HepG2 (cell line): Measurements from ENCODE around the gene TMEM260. TPM values are rescaled to one million over a fixed set of nuclear protein-coding genes. Genes with fewer than 3 reads are reported as not detected.

Experiments used
- CSRNP1 ChIP-seq: sonication (generic); formaldehyde crosslinking; IDR thresholded peaks from 2 replicates; pipeline ENCODE4 v1.8.1; 2023; ENCODE audit warnings: mild to moderate bottlenecking, missing genetic modification reagents
- GMEB2 ChIP-seq: IDR thresholded peaks from 2 replicates; pipeline ENCODE4 v1.6.1; 2016; ENCODE audit warnings: missing biosample characterization, missing genetic modification reagents, low read depth
- HOXA7 ChIP-seq: sonication (generic); formaldehyde crosslinking; IDR thresholded peaks from 2 replicates; pipeline ENCODE4 v1.8.1; 2022; ENCODE audit warnings: mild to moderate bottlenecking, missing genetic modification reagents, moderate library complexity
- JARID2 ChIP-seq: sonication (generic); formaldehyde crosslinking; IDR thresholded peaks from 2 replicates; pipeline ENCODE4 v1.8.1; 2023; ENCODE audit warnings: missing genetic modification reagents, inconsistent platforms; ENCODE audit not compliant: insufficient replicate concordance
- KLF15 ChIP-seq: sonication (generic); formaldehyde crosslinking; IDR thresholded peaks from 2 replicates; pipeline ENCODE4 v1.8.1; 2023; ENCODE audit warnings: borderline replicate concordance, mild to moderate bottlenecking, inconsistent platforms, missing genetic modification reagents, mixed read lengths
- NFATC3 ChIP-seq: sonication (generic); formaldehyde crosslinking; IDR thresholded peaks from 2 replicates; pipeline ENCODE4 v1.5.1; 2020; ENCODE audit warnings: mild to moderate bottlenecking, missing genetic modification reagents
- RFXANK ChIP-seq: IDR thresholded peaks from 2 replicates; pipeline ENCODE4 v1.6.1; 2016
- SRY ChIP-seq: sonication (generic); formaldehyde crosslinking; IDR thresholded peaks from 2 replicates; pipeline ENCODE4 v1.8.0; 2022; ENCODE audit warnings: mild to moderate bottlenecking, missing genetic modification reagents
- ZNF235 ChIP-seq: sonication (generic); formaldehyde crosslinking; IDR thresholded peaks from 2 replicates; pipeline ENCODE4 v1.8.1; 2023; ENCODE audit warnings: mild to moderate bottlenecking, missing genetic modification reagents, borderline replicate concordance
- ZNF281 ChIP-seq: sonication (generic); formaldehyde crosslinking; IDR thresholded peaks from 2 replicates; pipeline ENCODE4 v1.4.0; 2020; ENCODE audit warnings: missing genetic modification reagents, borderline replicate concordance
- ZNF414 ChIP-seq: sonication (generic); formaldehyde crosslinking; IDR thresholded peaks from 2 replicates; pipeline ENCODE4 v1.5.0; 2020; ENCODE audit warnings: missing genetic modification reagents
- ZNF446 ChIP-seq: sonication (generic); formaldehyde crosslinking; IDR thresholded peaks from 2 replicates; pipeline ENCODE4 v1.5.0; 2020; ENCODE audit warnings: mild to moderate bottlenecking, missing genetic modification reagents
- ZSCAN31 ChIP-seq: sonication (generic); formaldehyde crosslinking; IDR thresholded peaks from 2 replicates; pipeline ENCODE4 v1.5.0; 2020; ENCODE audit warnings: low read depth, mild to moderate bottlenecking, missing genetic modification reagents
- polyA plus RNA-seq, 8 experiments: library from polyadenylated mRNA; depleted of rRNA in 3 of 8; stranded (reverse) in 7 of 8; unstranded in 1 of 8; fragments of >200 nt; fragmentation: Illumina TruSeq in 4 of 8; extraction: Trizol in 4 of 8; gene quantifications; 2 replicates each; pipeline versions ENCODE4 v1.2.1 to v1.2.3, GENCODE V29; 2011 to 2016; ENCODE audit warnings: low read depth in 4 of 8, missing spikeins in 1 of 8, mixed read lengths in 1 of 8; ENCODE audit not compliant: insufficient read depth in 1 of 8
- total RNA-seq, 5 experiments: library from RNA; depleted of rRNA; stranded (reverse); fragments of >200 nt; fragmentation: Illumina TruSeq; extraction: Trizol; gene quantifications; 2 replicates each; pipeline ENCODE4 v1.2.3, GENCODE V29; 2016; ENCODE audit warnings: low read depth in 1 of 5
- TF ChIP-seq, protein P1 (sequence below): sonication (generic); formaldehyde crosslinking; IDR thresholded peaks from 2 replicates; pipeline ENCODE4 v1.8.1; 2022; ENCODE audit warnings: low read depth, mild to moderate bottlenecking, missing genetic modification reagents
- TF ChIP-seq, protein P2 (sequence below), 2 experiments: sonication (generic) in 1 of 2; formaldehyde crosslinking in 1 of 2; IDR thresholded peaks; 2 replicates each; pipeline versions ENCODE4 v1.4.0 to v1.6.1; 2018 to 2020; ENCODE audit warnings: missing genetic modification reagents in 2 of 2, borderline replicate concordance in 1 of 2, low read depth in 1 of 2, mild to moderate bottlenecking in 1 of 2, missing biosample characterization in 1 of 2

Gene TMEM260
- total and polyA plus RNA-seq, 2 of the 13 experiments (the other 11 are each of a cell fraction or from before 2014, with no cell fraction given): 7.7 to 9.3 TPM

GRCh38 chr14:56579345-56580220 lies at the start of gene TMEM260 (continued):
- TF ChIP-seq, protein P1, sequence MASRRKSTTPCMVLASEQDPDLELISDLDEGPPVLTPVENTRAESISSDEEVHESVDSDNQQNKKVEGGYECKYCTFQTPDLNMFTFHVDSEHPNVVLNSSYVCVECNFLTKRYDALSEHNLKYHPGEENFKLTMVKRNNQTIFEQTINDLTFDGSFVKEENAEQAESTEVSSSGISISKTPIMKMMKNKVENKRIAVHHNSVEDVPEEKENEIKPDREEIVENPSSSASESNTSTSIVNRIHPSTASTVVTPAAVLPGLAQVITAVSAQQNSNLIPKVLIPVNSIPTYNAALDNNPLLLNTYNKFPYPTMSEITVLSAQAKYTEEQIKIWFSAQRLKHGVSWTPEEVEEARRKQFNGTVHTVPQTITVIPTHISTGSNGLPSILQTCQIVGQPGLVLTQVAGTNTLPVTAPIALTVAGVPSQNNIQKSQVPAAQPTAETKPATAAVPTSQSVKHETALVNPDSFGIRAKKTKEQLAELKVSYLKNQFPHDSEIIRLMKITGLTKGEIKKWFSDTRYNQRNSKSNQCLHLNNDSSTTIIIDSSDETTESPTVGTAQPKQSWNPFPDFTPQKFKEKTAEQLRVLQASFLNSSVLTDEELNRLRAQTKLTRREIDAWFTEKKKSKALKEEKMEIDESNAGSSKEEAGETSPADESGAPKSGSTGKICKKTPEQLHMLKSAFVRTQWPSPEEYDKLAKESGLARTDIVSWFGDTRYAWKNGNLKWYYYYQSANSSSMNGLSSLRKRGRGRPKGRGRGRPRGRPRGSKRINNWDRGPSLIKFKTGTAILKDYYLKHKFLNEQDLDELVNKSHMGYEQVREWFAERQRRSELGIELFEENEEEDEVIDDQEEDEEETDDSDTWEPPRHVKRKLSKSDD (CRISPR knock-in tag): no peak; the same call in 1 of the 2 replicates
- TF ChIP-seq HOXA7 (no peak), ZNF281 (CRISPR knock-in tag) (no peak), ZNF414 (CRISPR knock-in tag) (peak; percentile 79), KLF15 (CRISPR knock-in tag) (no peak), GMEB2 (CRISPR knock-in tag) (no peak), CSRNP1 (CRISPR knock-in tag) (no peak; the same call in 1 of the 2 replicates), NFATC3 (CRISPR knock-in tag) (no peak), RFXANK (CRISPR knock-in tag) (no peak), ZNF446 (0 out of 2 replicates have a peak, but pooled peaks have one; percentile 45), ZSCAN31 (CRISPR knock-in tag) (no peak), ZNF235 (CRISPR knock-in tag) (no peak), JARID2 (CRISPR knock-in tag) (no peak), SRY (peak; percentile 65; the same call in 1 of the 2 replicates)
- TF ChIP-seq, protein P2, sequence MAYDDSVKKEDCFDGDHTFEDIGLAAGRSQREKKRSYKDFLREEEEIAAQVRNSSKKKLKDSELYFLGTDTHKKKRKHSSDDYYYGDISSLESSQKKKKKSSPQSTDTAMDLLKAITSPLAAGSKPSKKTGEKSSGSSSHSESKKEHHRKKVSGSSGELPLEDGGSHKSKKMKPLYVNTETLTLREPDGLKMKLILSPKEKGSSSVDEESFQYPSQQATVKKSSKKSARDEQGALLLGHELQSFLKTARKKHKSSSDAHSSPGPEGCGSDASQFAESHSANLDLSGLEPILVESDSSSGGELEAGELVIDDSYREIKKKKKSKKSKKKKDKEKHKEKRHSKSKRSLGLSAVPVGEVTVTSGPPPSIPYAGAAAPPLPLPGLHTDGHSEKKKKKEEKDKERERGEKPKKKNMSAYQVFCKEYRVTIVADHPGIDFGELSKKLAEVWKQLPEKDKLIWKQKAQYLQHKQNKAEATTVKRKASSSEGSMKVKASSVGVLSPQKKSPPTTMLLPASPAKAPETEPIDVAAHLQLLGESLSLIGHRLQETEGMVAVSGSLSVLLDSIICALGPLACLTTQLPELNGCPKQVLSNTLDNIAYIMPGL (CRISPR knock-in tag; IDR thresholded peaks at IDR 0.05; ENCODE audit: borderline replicate concordance in 1 of 2, low read depth in 1 of 2): peak; percentile 52 to 95; a peak in 3 of 4 replicates
